OCI-LY3 (cell line): Measurements from ENCODE around the gene ZNF385C.

Source experiments
- EZH2phosphoT487 ChIP-seq: fragments of 200-600 bp; shearing (Covaris generic); IDR thresholded peaks from 2 replicates; pipeline ENCODE4 v1.6.1; 2018; ENCODE audit warnings: antibody characterized with exemption, mixed run types, low read depth
- TF ChIP-seq, protein P1 (sequence below): fragments of 200-600, 300-600 bp; sonication (generic); IDR thresholded peaks from 2 replicates; pipeline ENCODE4 v1.5.1; 2014; ENCODE audit warnings: antibody characterized with exemption, low read length, low read depth

DNA sequence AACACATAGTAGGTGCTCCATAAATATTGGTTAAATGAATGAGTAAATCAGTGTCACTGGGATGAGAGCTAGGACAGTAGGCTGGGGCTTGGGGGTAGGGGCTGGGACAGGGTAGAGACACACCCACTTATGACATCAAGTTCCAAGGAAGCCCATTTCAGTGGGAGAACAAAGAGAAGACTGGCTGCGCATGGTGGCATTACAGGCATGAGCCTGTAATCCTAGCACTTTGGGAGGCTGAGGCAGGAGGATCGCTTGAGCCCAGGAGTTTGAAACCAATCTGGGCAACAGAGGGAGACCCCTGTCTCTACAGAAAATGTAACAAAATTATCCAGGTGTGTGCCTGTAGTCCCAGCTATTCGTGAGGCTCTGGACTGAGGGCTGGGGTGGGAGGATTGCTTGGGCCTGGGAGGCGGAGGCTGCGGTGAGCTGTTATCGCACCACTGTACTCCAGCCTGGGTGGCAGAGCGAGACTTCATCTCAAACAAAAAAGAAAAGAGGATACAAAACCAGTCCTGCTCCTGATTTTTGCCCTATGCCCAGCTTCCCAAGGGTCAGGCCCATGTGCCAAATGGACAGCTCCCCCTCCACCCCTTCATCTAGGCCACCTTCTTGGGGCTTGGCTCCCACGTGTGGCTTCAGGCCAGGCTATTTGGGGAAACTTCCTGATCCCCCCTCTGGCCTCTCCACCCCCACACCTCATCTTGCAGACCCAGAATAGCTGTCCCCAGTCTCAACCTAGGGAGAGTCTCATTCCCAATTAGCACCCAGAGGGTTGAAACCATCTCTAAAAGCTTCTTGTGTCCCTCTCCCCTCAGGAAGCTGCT is 7.1 kb downstream of the ZNF385C start:
- TF ChIP-seq, protein P1, sequence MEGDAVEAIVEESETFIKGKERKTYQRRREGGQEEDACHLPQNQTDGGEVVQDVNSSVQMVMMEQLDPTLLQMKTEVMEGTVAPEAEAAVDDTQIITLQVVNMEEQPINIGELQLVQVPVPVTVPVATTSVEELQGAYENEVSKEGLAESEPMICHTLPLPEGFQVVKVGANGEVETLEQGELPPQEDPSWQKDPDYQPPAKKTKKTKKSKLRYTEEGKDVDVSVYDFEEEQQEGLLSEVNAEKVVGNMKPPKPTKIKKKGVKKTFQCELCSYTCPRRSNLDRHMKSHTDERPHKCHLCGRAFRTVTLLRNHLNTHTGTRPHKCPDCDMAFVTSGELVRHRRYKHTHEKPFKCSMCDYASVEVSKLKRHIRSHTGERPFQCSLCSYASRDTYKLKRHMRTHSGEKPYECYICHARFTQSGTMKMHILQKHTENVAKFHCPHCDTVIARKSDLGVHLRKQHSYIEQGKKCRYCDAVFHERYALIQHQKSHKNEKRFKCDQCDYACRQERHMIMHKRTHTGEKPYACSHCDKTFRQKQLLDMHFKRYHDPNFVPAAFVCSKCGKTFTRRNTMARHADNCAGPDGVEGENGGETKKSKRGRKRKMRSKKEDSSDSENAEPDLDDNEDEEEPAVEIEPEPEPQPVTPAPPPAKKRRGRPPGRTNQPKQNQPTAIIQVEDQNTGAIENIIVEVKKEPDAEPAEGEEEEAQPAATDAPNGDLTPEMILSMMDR, result no peak
- no peak for TF ChIP-seq EZH2phosphoT487
